Cardiac fibroblast (primary cell): ENCODE data around the gene MAGI3.
"Not testable (repeated sequence)": the region's sequence is repeated elsewhere in the genome, so short reads cannot be mapped to it uniquely, and the experiment has no call there.

Experiments used
- DNase-seq, 2 donors: peaks; one replicate each; pipeline versions ENCODE4 v3.0.0 to v3.0.0-alpha.2; 2010; ENCODE audit warnings: low read depth in 2 of 2
- H3K4me3 ChIP-seq, 2 donors: replicated peaks in 1 of 2; 1 replicate in 1 of 2; 2 replicates in 1 of 2; pipeline ENCODE4 v1.5.1; 2011; ENCODE audit warnings: low read depth in 2 of 2, low read length in 2 of 2, mild to moderate bottlenecking in 2 of 2, moderate library complexity in 1 of 2
- CTCF ChIP-seq: IDR thresholded peaks from one replicate; pipeline ENCODE4 v1.5.1; 2011; ENCODE audit warnings: low read depth, mild to moderate bottlenecking, low read length, inconsistent platforms

MAGI3 gene

DNA sequence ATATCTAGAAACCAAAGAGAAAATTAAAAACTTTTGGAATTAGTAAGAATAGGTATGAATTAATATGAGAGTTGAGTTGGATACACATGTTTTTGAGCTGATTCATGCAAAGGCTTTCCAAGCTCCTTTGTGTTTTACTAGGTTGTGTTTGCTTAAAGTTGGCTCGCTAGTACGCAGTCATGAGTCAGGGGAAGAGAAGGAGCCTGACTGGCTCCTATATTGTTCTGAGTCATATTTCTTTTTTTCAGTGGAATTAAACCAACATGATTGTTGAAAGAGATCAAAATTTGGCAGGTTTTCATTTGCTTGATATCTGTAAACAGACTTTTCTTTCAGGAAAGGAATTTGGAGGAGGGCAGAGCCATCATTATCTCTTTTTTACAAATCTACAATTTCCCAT lies 66.7 kb downstream of the MAGI3 start:
- DNase-seq: peak; percentile 93 to 97
- no peak for TF ChIP-seq CTCF
- H3K4me3 ChIP-seq: peak overlapping the region in 1 of 2 donors; percentile 3

GRCh38 chr1:113459279-113459678 lies 69.0 kb downstream of the MAGI3 start:
- no peak for TF ChIP-seq CTCF
- DNase-seq: peak; percentile 38 to 69
- H3K4me3 ChIP-seq: no peak overlapping the region

DNA sequence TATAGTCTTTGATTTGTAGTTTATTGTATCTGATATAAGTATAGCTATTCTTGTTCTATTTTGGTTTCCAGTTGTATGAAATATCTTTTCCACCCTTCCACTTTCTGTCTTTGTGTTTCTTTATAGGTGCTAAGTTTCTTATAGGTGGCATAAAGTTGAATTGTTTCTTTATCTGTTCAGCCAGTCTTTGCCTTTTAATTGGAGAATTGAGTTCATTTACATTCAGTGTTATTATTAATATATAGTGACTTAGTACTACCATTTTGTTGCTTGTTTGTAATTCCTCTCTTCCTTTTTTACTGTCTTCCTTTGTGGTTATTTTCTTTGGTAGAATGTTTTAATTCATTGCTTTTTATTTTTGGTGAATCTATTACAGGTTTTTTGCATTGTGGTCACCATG lies 77.7 kb downstream of the MAGI3 start:
- H3K4me3 ChIP-seq: no peak overlapping the region
- no peak for DNase-seq
- no peak for TF ChIP-seq CTCF

DNA sequence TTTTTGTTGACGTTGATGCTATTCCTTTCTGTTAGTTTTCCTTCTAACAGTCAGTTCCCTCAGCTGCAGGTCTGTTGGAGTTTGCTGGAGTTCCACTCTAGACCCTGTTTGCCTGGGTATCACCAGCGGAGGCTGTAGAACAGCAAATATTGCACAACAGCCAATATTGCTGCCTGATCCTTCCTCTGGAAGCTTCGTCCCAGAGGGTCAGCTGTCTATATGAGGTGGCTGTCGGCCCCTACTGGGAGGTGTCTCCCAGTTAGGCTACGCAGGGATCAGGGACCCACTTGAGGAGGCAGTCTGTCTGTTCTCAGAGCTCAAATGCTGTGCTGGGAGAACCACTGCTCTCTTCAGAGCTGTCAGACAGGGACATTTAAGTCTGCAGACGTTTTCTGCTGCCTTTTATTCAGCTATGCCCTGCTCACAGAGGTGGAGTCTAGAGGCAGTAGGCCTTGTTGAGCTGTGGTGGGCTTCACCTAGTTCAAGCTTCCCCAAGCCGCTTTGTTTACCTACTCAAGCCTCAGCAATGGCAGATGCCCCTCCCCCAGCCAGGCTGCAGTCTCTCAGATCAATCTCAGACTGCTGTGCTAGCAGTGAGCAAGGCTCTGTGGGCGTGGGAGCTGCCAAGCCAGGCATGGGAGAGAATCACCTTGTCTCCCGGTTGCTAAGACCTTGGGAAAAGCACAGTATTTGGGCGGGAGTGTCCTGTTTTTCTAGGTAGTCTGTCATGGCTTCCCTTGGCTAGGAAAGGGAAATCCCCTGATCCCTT lies 88.3 kb downstream of the MAGI3 start:
- DNase-seq, H3K4me3 ChIP-seq: not testable (repeated sequence)

DNA sequence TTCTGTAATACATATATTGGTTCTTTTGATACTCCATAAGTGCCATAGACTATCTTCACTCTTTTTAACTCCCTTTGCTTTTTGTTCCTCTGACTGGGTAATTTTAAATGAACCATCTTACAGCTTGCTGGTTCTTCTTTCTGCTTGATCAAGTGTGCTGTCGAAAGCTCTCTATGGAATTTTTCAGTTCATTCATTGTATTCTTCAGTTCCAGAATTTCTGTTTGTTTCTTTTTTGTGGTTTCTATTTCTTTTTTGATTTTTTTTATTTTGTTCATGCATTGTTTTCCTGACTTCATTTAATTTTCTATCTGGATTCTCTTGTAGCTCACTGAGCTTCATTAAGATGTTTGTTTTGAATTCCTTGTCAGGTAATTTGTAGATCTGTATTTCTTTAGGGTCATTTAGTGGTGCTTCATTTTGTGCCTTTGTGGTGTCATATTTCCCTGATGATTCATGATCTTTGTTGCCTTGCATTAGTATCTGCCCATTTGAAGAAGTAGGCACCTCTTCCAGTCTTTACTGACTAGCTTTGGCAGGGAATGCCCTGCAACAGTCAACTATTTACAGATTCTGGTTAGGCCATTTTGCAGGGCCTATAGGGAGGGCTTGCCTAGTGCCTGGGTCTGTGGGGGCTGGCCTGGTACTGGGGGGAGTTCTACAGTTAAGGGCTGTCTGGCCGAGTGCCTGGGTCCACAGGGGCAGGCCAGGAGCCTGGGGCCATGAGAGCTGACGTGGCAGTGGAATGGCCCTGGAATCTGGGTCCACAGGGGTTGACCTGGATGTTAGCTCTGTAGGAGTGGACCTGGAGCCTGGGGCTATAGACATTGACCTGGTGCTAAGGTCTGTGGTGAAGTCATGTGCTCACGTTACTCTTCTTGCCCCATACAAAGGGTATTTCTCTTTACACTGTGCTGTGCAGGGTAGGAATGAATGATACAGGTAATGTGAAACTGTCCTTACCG lies 89.7 kb downstream of the MAGI3 start:
- DNase-seq: peak; percentile 4 to 14
- H3K4me3 ChIP-seq: no peak overlapping the region
- no peak for TF ChIP-seq CTCF

- peak in 1 of 2 donors; percentile 26 for DNase-seq
- H3K4me3 ChIP-seq: not testable (repeated sequence)
Measured at GRCh38 chr1:113485131-113485530, 94.8 kb downstream of the MAGI3 start.

- H3K4me3 ChIP-seq: no peak overlapping the region
- peak; percentile 9 for TF ChIP-seq CTCF
- peak in 1 of 2 donors; percentile 3 for DNase-seq
Measured at GRCh38 chr1:113488576-113489177, 98.4 kb downstream of the MAGI3 start.
